GM21515 (cell line): ENCODE measurements around the gene NUDT3.

Experiments used
- ATAC-seq: cut with Tn5 transposase; IDR thresholded peaks from one replicate; pipeline ENCODE4 v1.9.1; 2021; ENCODE audit not compliant: unreplicated experiment

The NUDT3 gene

DNA sequence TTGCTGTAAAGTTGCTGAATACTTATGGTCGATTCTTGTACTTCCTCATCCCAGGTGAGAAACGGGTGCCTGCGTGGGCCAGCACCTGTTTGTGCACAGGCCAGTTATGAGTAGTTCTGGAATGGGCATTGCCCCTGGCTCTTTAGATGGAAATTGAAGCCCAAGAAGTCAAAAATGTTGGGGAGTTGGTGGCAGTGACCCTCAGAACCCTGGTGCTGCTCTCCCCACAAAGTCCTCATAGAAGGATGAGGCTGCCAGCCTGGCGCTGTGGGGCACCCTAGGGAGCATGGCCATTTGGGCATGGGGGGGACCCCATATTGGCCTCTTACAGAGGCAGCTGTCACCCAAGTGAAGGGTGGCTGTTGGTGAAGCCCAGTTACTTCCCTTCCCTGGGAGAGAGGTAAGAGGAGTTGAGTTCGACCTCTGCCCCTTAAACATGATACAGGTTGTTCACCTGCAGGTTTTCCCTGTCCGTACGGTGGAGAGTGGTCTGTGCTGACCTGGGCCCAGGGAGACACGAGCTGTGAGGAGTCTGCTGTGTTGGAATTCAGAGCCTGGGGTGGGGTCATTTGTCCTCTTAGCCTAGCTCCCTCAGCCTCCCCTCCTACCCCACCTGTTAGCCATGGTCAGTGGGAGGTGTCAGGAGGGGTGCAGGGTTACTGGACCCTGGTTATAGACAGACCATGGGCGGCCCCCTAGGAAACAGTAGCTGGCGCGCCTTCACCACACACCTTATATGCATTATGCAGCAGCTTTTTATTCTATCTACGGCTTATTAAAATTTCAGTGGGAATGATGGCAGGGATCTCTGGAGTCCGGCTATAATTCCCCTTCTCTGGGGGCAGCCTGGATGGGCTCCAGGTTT, 150.9 kb downstream of the NUDT3 start:
- ATAC-seq = no peak

DNA sequence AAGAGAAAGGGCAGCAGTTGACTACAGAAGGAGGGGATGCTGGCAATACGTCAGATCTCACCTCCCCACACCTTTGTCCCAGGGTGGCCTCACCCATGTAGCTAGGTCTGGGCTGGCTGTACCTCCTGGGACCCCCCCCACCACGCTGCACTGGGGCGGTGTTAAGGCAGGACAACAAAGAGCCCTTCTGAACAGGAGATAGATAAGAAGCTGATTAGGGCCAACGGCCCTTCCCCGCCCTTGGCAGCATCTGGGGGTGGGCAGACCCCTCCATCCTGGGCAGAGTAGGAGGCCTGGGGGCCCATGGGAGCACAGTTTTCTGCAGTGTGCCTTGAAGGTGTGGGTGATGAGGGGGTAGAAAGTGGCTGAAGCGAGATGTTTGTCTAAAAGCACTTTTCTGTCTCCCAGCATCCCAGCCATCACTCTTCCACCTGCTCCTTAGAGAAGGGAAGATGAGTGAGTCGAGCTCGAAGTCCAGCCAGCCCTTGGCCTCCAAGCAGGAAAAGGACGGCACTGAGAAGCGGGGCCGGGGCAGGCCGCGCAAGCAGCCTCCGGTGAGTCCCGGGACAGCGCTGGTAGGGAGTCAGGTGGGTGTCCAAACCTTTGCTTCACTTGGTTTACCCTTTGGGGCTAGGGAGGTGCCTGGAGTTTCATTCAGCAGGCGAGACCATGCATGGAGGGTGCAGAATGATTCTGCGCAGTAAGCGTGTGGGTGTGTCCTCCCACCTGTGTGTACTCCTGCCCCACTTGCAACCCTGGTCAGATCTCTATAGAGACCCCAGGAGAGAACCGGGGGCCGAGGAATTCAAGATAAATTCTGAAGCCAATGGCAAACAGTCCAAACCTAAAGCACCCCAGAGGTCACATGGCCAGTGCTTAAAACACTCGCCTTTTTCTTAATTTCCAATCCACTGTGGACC, 151.9 kb downstream of the NUDT3 start:
- ATAC-seq = no peak

DNA sequence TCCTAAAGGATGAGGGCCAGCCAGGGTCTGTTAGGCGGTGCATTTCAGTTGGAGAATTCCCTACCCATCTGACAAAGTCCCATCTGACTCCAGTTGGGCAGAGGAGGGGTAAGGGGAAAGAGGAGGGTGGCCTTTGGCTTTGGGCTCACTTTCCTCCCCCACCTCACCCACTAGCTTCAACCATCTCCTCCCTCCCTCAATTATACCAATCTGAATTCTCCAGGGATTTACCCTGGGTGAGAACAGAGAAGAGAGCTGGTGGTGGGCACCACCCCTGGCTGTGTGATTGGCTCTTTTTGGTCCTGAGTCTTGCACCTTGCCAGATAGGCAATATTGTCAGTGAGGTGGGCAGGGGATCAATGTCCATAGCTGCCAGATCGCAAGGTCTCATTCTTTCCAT, 152.6 kb downstream of the NUDT3 start:
- no peak for ATAC-seq

GRCh38 chr6:34239500-34239825, 153.0 kb downstream of the NUDT3 start:
- ATAC-seq = no peak

DNA sequence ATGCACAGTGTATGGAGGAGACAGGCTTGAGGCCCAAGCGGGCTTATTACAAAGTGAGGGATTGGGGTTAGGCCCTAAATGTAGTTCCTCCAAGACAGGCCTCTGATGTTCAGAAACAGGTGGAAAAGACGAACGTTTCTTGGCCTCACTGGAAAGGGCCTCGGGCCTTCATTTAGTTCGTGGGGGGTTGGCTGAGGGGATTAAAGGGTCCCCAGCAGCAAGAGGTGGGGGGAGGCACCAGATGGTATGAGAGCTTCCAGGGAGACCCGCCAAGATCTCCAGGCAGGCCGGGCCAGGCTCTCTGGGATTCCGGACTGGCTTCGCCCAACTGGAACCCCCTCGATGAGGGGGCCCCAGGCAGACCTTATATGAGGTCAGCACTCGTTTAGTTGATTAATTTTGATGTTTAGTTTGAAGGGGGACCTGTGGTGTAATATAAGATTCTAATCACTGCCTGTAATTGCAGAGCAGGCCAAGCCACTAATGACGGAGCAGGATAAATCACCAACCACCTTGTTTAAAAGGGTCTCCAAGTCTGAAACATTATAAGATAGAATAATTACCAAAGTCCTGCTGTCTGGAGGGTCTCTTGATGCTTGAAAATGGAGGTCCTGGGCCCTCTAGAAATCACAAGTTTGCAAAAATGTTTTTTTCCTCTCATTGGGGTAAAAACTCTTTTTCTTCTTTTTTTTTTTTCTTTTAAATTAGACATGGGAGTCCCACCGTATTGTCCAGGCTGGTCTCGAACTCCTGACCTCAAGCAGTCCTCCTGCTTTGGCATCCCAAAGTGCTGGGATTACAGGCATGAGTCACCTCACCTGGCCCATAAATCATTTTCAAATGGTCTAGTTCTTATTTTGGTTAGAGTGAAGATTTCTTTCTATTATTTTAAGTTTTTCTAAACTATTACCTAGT, 153.6 kb downstream of the NUDT3 start:
- ATAC-seq = no peak

DNA sequence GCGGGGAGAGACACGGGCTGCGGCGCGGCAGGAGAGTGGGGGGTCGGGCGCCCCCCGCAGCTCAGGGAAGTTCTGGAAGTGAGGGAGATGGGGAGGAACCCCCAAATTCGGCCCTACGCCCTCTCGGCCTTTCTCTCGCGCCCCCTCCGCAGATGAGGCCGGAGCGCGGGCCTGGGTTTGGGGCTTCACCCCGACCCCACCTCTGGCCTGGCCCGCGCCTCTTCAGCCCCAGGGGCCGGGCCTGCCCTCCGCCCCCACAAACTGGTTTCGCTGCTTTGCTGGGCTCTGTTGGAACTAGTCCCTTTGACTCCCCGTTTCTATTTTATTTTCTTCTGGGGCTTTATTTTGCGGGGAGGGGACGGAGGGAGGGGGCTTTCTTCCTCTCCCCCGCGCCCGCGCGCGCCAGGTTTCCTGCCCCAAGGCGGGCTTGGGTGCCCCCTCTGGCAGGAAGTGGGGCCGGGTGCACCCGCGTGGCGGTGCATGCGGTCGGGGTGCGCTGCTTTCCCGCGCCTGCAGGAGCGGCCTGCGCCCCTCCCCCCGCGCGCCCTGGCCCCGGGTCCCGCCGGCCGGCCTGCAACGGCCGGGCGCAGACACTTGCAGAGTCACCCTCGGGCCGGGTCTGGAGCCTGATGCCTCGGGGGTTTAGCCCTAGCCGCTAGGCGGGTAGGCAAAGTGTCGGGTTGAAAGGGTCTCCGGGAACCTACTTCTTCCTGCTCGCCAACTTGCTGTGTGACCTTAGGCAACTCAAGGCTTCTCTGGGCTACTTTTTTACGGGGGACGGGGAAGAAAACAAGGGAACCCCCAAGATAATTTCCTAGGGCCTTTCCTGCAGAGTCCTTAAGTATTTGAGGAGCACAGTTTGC, 154.5 kb downstream of the NUDT3 start:
- ATAC-seq = no peak

GRCh38 chr6:34237316-34237721, 155.2 kb downstream of the NUDT3 start:
- ATAC-seq = no peak

GRCh38 chr6:34236443-34237315, 155.8 kb downstream of the NUDT3 start, which contains the start of gene HMGA1:
TSS of gene HMGA1 (plus strand) at chr6:34236873. CDS start at chr6:34240781, 3,908 bp downstream.
- peak; percentile 59 for ATAC-seq

DNA sequence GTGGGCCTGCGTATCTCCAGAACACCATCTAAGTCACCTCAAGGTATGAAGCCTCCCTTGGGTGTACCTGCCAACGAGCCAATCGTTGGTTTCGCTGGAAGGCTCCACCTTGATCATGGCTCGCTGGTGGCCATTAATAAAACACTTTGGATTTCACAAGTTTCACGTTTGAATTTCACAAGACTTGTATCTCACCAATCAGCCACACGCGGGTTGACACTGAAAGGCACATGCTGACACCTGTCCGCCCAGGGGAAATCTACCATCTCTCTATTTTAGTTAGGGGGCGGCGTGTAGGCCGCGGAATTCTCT, 156.4 kb downstream of the NUDT3 start:
- peak; percentile 4 for ATAC-seq

GRCh38 chr6:34235307-34236130, 156.9 kb downstream of the NUDT3 start:
- peak; percentile 3 for ATAC-seq

GRCh38 chr6:34234667-34235306, 157.7 kb downstream of the NUDT3 start:
- ATAC-seq = no peak

GRCh38 chr6:34233867-34234266, 158.6 kb downstream of the NUDT3 start:
- ATAC-seq = no peak

DNA sequence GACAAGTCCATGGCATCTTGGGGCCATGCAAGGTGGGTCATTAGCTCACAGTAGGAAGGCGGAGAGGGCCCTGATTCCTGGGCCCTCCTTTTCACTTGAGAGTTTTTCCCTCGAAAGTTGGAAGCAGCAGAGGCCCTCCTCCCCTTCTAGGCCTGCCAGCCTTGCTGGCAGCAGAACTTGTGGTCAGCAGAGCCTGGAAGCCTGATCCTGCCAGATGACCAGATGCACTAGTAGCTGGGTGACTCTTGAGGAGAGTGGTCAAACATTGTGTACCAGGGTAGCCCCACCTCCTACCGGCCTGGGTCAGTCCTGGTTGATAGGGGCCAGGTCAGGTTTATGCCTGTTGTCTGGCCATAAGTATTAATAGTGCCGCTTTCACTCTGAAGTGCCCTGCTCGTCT, 159.6 kb downstream of the NUDT3 start:
- ATAC-seq = no peak

GRCh38 chr6:34231566-34232336, 160.7 kb downstream of the NUDT3 start:
- no peak for ATAC-seq

GRCh38 chr6:34230653-34231371, 161.7 kb downstream of the NUDT3 start:
- no peak for ATAC-seq

- no peak for ATAC-seq
Observed at GRCh38 chr6:34229877-34230276, 162.6 kb downstream of the NUDT3 start.
